PFSK-1 (cell line): ENCODE measurements around the gene TBX3.

Experiments used
- FOXP2 ChIP-seq: optimal IDR thresholded peaks from 2 replicates; pipeline ENCODE3; 2011; ENCODE audit warnings: borderline replicate concordance, control low read depth, inconsistent platforms; ENCODE audit not compliant: insufficient read depth; ENCODE audit errors: extremely low read length, extremely low read depth
- POLR2AphosphoS5 ChIP-seq: IDR thresholded peaks from 2 replicates; pipeline ENCODE4 v1.6.1; 2012; ENCODE audit warnings: low read depth, mild to moderate bottlenecking, control low read depth, low read length, moderate library complexity
- SIN3A ChIP-seq: IDR thresholded peaks from 2 replicates; pipeline ENCODE4 v1.6.1; 2012; ENCODE audit warnings: mild to moderate bottlenecking, low read length, moderate library complexity, borderline replicate concordance; ENCODE audit not compliant: insufficient read depth
- TAF1 ChIP-seq: IDR thresholded peaks from 2 replicates; pipeline ENCODE4 v1.6.1; 2012; ENCODE audit warnings: low read length, control low read depth, borderline replicate concordance; ENCODE audit not compliant: insufficient read depth
- TF ChIP-seq, protein P1 (sequence below), 2 experiments: IDR thresholded peaks; 2 replicates each; pipeline versions ENCODE4 v1.6.1 to v1.8.0; 2011 to 2012; ENCODE audit warnings: low read depth in 2 of 2, low read length in 2 of 2, control low read depth in 1 of 2, inconsistent platforms in 1 of 2, mild to moderate bottlenecking in 1 of 2, moderate library complexity in 1 of 2; ENCODE audit not compliant: insufficient read depth in 1 of 2

The TBX3 gene

DNA sequence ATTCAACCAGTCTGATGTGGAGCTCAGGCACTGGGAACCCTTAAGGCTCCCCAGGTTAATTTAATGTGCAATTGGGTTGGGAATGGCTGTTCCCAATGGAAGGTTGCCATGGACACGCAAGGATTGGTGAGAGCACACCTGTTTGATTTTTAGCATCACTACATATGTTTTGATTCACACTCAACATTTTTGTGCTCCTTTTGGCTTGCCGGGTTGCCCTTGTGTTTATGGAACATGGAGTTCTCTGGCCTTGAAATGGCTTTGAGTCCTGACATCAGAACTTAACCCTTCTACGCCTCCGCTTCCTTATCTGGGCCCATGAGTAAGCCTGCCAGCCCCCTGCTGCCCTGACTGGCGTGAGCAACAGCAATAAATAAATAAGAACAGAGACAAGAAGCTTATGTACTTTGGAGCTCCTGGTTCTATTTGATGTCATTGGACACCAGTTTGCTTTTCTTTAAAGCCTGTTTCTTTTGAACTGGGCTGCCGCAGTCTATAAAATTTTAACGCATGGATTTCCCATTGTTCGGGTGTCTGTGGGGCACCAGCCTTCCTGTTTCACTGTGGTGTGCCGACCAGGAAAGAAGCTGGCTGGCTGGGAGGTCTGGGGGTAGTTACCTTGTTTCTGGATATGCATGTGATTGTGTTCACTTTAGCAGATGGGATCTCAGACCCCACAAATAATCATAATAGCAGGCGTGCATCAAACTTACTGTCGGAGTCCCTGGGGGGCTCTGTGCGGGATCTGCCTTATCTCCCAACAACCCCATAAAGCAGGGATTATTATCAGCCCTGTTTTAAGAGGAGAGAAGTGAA, 27.8 kb downstream of the TBX3 start:
- TF ChIP-seq FOXP2 = no peak
- TF ChIP-seq TAF1 = no peak
- TF ChIP-seq, protein P1, sequence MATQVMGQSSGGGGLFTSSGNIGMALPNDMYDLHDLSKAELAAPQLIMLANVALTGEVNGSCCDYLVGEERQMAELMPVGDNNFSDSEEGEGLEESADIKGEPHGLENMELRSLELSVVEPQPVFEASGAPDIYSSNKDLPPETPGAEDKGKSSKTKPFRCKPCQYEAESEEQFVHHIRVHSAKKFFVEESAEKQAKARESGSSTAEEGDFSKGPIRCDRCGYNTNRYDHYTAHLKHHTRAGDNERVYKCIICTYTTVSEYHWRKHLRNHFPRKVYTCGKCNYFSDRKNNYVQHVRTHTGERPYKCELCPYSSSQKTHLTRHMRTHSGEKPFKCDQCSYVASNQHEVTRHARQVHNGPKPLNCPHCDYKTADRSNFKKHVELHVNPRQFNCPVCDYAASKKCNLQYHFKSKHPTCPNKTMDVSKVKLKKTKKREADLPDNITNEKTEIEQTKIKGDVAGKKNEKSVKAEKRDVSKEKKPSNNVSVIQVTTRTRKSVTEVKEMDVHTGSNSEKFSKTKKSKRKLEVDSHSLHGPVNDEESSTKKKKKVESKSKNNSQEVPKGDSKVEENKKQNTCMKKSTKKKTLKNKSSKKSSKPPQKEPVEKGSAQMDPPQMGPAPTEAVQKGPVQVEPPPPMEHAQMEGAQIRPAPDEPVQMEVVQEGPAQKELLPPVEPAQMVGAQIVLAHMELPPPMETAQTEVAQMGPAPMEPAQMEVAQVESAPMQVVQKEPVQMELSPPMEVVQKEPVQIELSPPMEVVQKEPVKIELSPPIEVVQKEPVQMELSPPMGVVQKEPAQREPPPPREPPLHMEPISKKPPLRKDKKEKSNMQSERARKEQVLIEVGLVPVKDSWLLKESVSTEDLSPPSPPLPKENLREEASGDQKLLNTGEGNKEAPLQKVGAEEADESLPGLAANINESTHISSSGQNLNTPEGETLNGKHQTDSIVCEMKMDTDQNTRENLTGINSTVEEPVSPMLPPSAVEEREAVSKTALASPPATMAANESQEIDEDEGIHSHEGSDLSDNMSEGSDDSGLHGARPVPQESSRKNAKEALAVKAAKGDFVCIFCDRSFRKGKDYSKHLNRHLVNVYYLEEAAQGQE (IDR thresholded peaks at IDR 0.05; ENCODE audit: insufficient read depth in 1 of 2, low read depth in 2 of 2, low read length in 2 of 2) = no peak
- TF ChIP-seq POLR2AphosphoS5 = no peak
- no peak for TF ChIP-seq SIN3A

DNA sequence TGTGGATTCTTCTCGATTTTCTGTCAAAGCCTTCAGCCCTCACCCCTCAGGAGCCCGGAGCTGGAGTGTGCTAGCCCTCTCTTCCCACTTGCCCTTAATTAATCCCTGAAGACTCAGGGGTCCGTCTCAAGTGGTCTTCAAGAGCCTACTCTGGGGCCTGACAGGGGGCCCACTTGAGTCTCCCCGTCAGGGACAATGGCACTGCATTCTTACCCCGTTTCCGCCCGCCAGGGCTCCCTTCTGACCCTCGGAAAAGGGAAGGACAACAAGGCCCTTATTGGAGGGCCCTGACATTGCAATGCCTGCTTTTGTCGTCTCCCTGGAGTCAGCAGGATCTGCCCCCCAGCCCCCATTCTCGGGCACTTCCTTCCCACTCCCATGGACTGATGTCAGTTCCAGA, 34.4 kb downstream of the TBX3 start:
- TF ChIP-seq POLR2AphosphoS5 = no peak
- TF ChIP-seq FOXP2 = no peak
- no peak for TF ChIP-seq SIN3A
- no peak for TF ChIP-seq TAF1
- TF ChIP-seq, protein P1 (IDR thresholded peaks at IDR 0.05; ENCODE audit: insufficient read depth in 1 of 2, low read depth in 2 of 2, low read length in 2 of 2) = no peak

DNA sequence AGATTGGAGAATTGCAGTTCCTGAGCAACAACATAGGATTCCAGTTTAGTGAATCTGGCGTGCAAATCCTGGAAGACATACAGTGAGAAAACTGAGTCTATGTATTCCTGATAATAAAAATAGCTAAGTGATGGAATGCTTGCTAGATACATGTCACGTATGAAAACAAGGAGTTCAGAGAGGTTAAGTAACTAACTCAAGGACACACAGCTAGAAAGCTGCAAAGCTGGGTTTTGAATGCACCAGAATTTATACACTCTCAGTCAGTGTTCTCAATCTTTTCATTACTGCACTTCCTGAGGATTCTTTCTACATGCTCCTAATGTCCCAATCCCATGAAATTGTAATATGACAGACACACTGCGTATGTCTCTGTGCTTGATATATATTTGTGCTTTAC, 35.3 kb downstream of the TBX3 start:
- TF ChIP-seq SIN3A (no peak), TAF1 (no peak), POLR2AphosphoS5 (no peak), FOXP2 (no peak)
- TF ChIP-seq, protein P1 (IDR thresholded peaks at IDR 0.05; ENCODE audit: insufficient read depth in 1 of 2, low read depth in 2 of 2, low read length in 2 of 2) = no peak

DNA sequence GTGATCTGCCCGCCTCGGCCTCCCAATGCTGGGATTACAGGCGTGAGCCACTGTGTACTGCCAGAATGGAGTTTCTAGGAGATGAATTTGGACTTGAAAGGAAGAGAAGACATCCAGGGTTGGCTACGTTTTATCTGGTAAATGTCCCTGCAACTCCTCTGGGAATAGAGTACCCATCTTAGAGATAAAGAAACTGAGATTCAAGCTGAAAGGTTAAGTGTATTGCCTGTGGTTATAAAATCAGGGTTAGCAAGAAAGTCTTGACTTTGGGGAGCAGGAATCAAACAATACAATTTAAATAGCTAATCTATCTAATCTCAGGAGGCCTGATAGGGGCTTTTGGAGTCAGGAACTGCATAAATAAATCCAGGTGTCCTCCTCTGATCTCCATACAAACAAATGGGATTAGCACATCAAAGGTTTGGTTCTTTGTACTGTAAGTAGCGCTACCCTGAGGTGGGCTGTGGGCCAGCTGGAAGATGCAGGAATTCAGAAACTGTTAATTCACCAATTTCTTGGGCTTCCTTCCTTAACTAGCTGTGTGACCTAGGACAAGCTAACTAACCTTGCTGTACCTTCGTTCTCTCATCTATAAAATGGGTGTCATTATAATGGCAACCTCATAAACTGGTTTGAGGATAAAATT, 45.1 kb downstream of the TBX3 start:
- no peak for TF ChIP-seq SIN3A
- TF ChIP-seq POLR2AphosphoS5 = no peak
- TF ChIP-seq, protein P1 (IDR thresholded peaks at IDR 0.05; ENCODE audit: insufficient read depth in 1 of 2, low read depth in 2 of 2, low read length in 2 of 2) = no peak
- TF ChIP-seq FOXP2 = no peak
- TF ChIP-seq TAF1 = no peak
